ENCODE data around the gene EIF4G1.
"Not testable (repeated sequence)": the region's sequence is repeated elsewhere in the genome, so short reads cannot be mapped to it uniquely, and the experiment has no call there.

Gene EIF4G1

GRCh38 chr3:184333700-184334099, 19.3 kb downstream of the EIF4G1 start:
- no peak for DNase-seq

- DNase-seq = peak in 1 of 58 donors; percentile 6
Measured at GRCh38 chr3:184334470-184335158, 20.2 kb downstream of the EIF4G1 start.

- DNase-seq = no peak
Measured at GRCh38 chr3:184335291-184335660, 20.9 kb downstream of the EIF4G1 start.

GRCh38 chr3:184335661-184336546, 21.5 kb downstream of the EIF4G1 start:
- peak; percentile 33 to 95 (median 83) for DNase-seq

GRCh38 chr3:184336547-184337398, 22.4 kb downstream of the EIF4G1 start:
- DNase-seq = peak in 31 of 58 donors; percentile 32 to 83 (median 57)

- peak in 54 of 58 donors; percentile 24 to 89 (median 69) for DNase-seq
Measured at GRCh38 chr3:184337399-184337714, 23.0 kb downstream of the EIF4G1 start, which contains the start of gene FAM131A. Gene FAM131A, plus strand, starts transcription at chr3:184337600. Its CDS starts 31 bp downstream, at chr3:184337631.

- DNase-seq = peak in 1 of 58 donors; percentile 40
Measured at GRCh38 chr3:184337981-184338380, 23.6 kb downstream of the EIF4G1 start.

- peak; percentile 14 to 94 (median 82) for DNase-seq
Measured at GRCh38 chr3:184338511-184338945, 24.1 kb downstream of the EIF4G1 start.

GRCh38 chr3:184339001-184339400, 24.6 kb downstream of the EIF4G1 start:
- no peak for DNase-seq

- not testable (repeated sequence) for DNase-seq
Measured at GRCh38 chr3:184339451-184340135, 25.2 kb downstream of the EIF4G1 start.

GRCh38 chr3:184341925-184342324, 27.5 kb downstream of the EIF4G1 start:
- DNase-seq = peak in 1 of 58 donors; percentile 5

- no peak for DNase-seq
Measured at GRCh38 chr3:184343200-184343876, 28.9 kb downstream of the EIF4G1 start.

GRCh38 chr3:184344579-184345316, 30.3 kb downstream of the EIF4G1 start:
- peak in 8 of 58 donors; percentile 18 to 54 (median 31) for DNase-seq

- DNase-seq = peak; percentile 29 to 96 (median 83)
Measured at GRCh38 chr3:184345317-184346144, 31.1 kb downstream of the EIF4G1 start.

GRCh38 chr3:184346480-184347190, 32.2 kb downstream of the EIF4G1 start:
- peak in 1 of 58 donors; percentile 6 for DNase-seq

- DNase-seq = no peak
Measured at GRCh38 chr3:184347321-184348056, 33.1 kb downstream of the EIF4G1 start.

GRCh38 chr3:184348057-184348382, 33.6 kb downstream of the EIF4G1 start:
- no peak for DNase-seq
